ENCODE results near the gene SMYD5.

The SMYD5 gene

GRCh38 chr2:73176881-73177644 lies 37.0 kb upstream of the SMYD5 start (continued):
- TF ChIP-seq ZNF626 (tag by site-specific recombination; IDR thresholded peaks at IDR 0.05) (no peak), AEBP2 (tag by site-specific recombination; IDR thresholded peaks at IDR 0.05; ENCODE audit: borderline replicate concordance) (no peak), ZNF514 (tag by site-specific recombination; IDR thresholded peaks at IDR 0.05) (no peak), GLI2 (tag by site-specific recombination; IDR thresholded peaks at IDR 0.05; ENCODE audit: borderline replicate concordance, low read depth) (no peak), ZNF155 (tag by site-specific recombination; IDR thresholded peaks at IDR 0.05) (no peak), SETDB1 (IDR thresholded peaks at IDR 0.05; ENCODE audit: insufficient read length, low read length) (no peak), PRDM4 (tag by site-specific recombination; IDR thresholded peaks at IDR 0.05) (no peak), SP3 (tag by site-specific recombination; IDR thresholded peaks at IDR 0.05) (peak; percentile 89), ZNF239 (tag by site-specific recombination; IDR thresholded peaks at IDR 0.05) (no peak), ZNF449 (tag by site-specific recombination; IDR thresholded peaks at IDR 0.05) (peak; percentile 49; the same call in 1 of the 2 replicates), ZXDB (tag by site-specific recombination; IDR thresholded peaks at IDR 0.05) (peak; percentile 79; the same call in 1 of the 2 replicates), ZNF266 (tag by site-specific recombination; IDR thresholded peaks at IDR 0.05; ENCODE audit: low read depth) (no peak), ZNF692 (tag by site-specific recombination; IDR thresholded peaks at IDR 0.05) (peak; percentile 63), ZBTB8A (tag by site-specific recombination; IDR thresholded peaks at IDR 0.05) (peak; percentile 67), ZNF18 (tag by site-specific recombination; IDR thresholded peaks at IDR 0.05) (no peak), ZNF510 (tag by site-specific recombination; IDR thresholded peaks at IDR 0.05; ENCODE audit: insufficient replicate concordance) (no peak), ZNF76 (tag by site-specific recombination; IDR thresholded peaks at IDR 0.05; ENCODE audit: borderline replicate concordance, low read depth) (peak; percentile 74; the same call in 1 of the 2 replicates), PRDM2 (tag by site-specific recombination; IDR thresholded peaks at IDR 0.05; ENCODE audit: borderline replicate concordance) (no peak), PRDM10 (tag by site-specific recombination; IDR thresholded peaks at IDR 0.05) (peak; percentile 42)
